ENCODE measurements around the gene RAB3D. TPM values are rescaled to one million over a fixed set of nuclear protein-coding genes. Genes with fewer than 3 reads are reported as not detected.

Gene RAB3D
- total RNA-seq, 1 donor from 2014 or later = 19.8 TPM

GRCh38 chr19:11295665-11296245, 43.7 kb downstream of the RAB3D start, which contains the start of gene TSPAN16:
Gene TSPAN16, plus strand, starts transcription at chr19:11296160. Its CDS starts 138 bp downstream, at chr19:11296298.
- H3K36me3 ChIP-seq (ENCODE audit: control insufficient read depth, insufficient read depth, low read length) = no peaks in the 10 kb centered on the region
- TF ChIP-seq, protein P1, sequence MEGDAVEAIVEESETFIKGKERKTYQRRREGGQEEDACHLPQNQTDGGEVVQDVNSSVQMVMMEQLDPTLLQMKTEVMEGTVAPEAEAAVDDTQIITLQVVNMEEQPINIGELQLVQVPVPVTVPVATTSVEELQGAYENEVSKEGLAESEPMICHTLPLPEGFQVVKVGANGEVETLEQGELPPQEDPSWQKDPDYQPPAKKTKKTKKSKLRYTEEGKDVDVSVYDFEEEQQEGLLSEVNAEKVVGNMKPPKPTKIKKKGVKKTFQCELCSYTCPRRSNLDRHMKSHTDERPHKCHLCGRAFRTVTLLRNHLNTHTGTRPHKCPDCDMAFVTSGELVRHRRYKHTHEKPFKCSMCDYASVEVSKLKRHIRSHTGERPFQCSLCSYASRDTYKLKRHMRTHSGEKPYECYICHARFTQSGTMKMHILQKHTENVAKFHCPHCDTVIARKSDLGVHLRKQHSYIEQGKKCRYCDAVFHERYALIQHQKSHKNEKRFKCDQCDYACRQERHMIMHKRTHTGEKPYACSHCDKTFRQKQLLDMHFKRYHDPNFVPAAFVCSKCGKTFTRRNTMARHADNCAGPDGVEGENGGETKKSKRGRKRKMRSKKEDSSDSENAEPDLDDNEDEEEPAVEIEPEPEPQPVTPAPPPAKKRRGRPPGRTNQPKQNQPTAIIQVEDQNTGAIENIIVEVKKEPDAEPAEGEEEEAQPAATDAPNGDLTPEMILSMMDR (IDR thresholded peaks at IDR 0.05; ENCODE audit: insufficient read depth, low read length, poor library complexity, severe bottlenecking) = no peak
- DNase-seq (ENCODE audit: low read depth) = no peak
- H3K4me3 ChIP-seq (ENCODE audit: low read depth, low read length) = no peak within 1 kb of the TSS
- no peaks in the 10 kb centered on the region for H3K27me3 ChIP-seq (ENCODE audit: control insufficient read depth, insufficient read depth, low read length)

- Histone ChIP-seq H3K27me3 (ENCODE audit: control insufficient read depth, insufficient read depth, low read length) (no peaks in the 10 kb centered on the region), H3K4me3 (ENCODE audit: low read depth, low read length) (no peak overlapping the region), H3K36me3 (ENCODE audit: control insufficient read depth, insufficient read depth, low read length) (no peaks in the 10 kb centered on the region)
- DNase-seq (ENCODE audit: low read depth) = no peak
- TF ChIP-seq, protein P1 (IDR thresholded peaks at IDR 0.05; ENCODE audit: insufficient read depth, low read length, poor library complexity, severe bottlenecking) = no peak
Measured at GRCh38 chr19:11295180-11295579, 44.3 kb downstream of the RAB3D start.

DNA sequence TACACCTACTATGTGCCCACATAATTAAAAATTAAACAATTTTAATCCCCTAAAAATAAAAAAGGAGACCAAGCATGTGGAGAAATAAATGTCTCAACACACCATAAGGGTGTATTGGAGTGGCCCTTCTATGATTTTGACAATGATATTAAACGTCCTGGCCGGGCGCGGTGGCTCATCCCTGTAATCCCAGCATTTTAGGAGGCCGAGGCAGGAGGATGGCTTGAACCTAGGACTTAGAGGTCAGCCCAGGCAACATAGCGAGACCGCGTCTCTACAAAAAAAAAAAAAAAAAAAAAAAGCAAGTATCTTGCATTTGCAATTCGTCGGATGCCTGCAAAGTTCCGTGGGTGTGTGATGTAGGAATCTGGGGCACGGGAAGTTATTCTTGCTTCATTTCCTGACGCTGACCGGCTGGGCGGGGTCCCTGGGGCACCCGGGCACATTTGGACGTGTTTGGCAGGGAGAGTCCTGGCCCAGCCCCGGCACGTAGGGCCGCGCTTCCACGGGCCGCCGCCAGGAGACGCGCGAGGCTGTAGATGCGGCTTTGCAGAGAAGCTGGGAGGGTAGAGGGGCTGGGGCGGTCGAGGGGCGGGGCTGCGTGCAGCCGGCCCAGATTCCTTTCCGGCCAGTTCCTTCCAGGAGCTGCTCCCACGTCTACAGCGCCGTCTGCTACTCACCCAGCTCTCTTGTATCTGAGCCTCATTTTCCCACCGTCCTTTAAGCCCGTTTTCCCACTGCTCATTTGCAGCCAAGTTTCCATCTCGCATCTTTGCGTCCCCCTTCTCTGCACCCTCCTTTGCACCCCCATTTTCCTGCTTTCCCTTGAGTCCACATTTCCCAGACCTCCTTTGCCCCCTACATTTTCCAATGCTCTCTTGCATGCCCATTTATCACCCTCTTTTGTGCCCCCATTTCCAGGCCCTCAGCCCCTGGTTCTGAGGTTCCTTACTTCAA, 45.7 kb downstream of the RAB3D start:
- no peaks in the 10 kb centered on the region for H3K36me3 ChIP-seq (ENCODE audit: control insufficient read depth, insufficient read depth, low read length)
- DNase-seq (ENCODE audit: low read depth) = peak; percentile 43
- TF ChIP-seq, protein P1 (IDR thresholded peaks at IDR 0.05; ENCODE audit: insufficient read depth, low read length, poor library complexity, severe bottlenecking) = peak; percentile 100
- no peaks in the 10 kb centered on the region for H3K27me3 ChIP-seq (ENCODE audit: control insufficient read depth, insufficient read depth, low read length)
- H3K4me3 ChIP-seq (ENCODE audit: low read depth, low read length) = peak overlapping the region; percentile 12

- H3K36me3 ChIP-seq (ENCODE audit: control insufficient read depth, insufficient read depth, low read length) = no peaks in the 10 kb centered on the region
- TF ChIP-seq, protein P1 (IDR thresholded peaks at IDR 0.05; ENCODE audit: insufficient read depth, low read length, poor library complexity, severe bottlenecking) = no peak
- DNase-seq (ENCODE audit: low read depth) = no peak
- H3K27me3 ChIP-seq (ENCODE audit: control insufficient read depth, insufficient read depth, low read length) = no peaks in the 10 kb centered on the region
- H3K4me3 ChIP-seq (ENCODE audit: low read depth, low read length) = no peak overlapping the region
Measured at GRCh38 chr19:11291991-11292390, 47.5 kb downstream of the RAB3D start.

DNA sequence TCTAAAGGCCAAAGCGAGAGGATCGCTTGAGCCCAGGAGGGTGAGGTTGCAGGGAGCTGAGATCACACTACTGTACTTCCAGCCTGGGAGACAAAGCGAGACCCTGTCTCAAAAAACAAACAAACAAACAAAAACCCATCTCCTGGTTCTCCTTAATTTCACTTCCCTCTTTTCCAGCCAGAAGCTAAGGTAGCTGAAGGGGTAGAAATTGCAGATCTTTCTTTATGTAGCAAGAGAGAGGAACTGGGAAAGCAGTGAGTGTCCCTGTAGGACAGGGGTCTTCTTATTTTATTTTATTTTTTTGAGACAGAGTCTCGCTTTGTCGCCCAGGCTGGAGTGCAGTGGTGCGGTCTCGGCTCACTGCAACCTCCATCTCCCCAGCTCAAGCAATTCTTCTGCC, 48.0 kb downstream of the RAB3D start:
- H3K36me3 ChIP-seq (ENCODE audit: control insufficient read depth, insufficient read depth, low read length) = no peaks in the 10 kb centered on the region
- TF ChIP-seq, protein P1 (IDR thresholded peaks at IDR 0.05; ENCODE audit: insufficient read depth, low read length, poor library complexity, severe bottlenecking) = no peak
- no peak overlapping the region for H3K4me3 ChIP-seq (ENCODE audit: low read depth, low read length)
- H3K27me3 ChIP-seq (ENCODE audit: control insufficient read depth, insufficient read depth, low read length) = no peaks in the 10 kb centered on the region
- DNase-seq (ENCODE audit: low read depth) = no peak

All from kidney epithelial cell (primary cell).